Colonic mucosa (tissue), 4 donors: ENCODE results near the gene SBK2. TPM values are rescaled to one million over a fixed set of nuclear protein-coding genes. Genes with fewer than 3 reads are reported as not detected.
"Not testable (repeated sequence)": the region's sequence is repeated elsewhere in the genome, so short reads cannot be mapped to it uniquely, and the experiment has no call there.

Experiments
- DNase-seq: peaks from one replicate; pipeline ENCODE4 v3.0.0-alpha.2; 2020
- H3K27ac ChIP-seq: fragments of 200-600 bp; one replicate; pipeline ENCODE4 v1.8.0; 2021
- H3K27me3 ChIP-seq: fragments of 200-600 bp; one replicate; pipeline ENCODE4 v1.8.0; 2021
- H3K36me3 ChIP-seq: fragments of 200-600 bp; one replicate; pipeline ENCODE4 v1.8.0; 2021
- H3K4me1 ChIP-seq: fragments of 200-600 bp; one replicate; pipeline ENCODE4 v1.8.0; 2021; ENCODE audit warnings: mild to moderate bottlenecking
- H3K4me3 ChIP-seq: fragments of 200-600 bp; one replicate; pipeline ENCODE4 v1.8.0; 2021
- H3K9ac ChIP-seq, 2 donors: one replicate each; pipeline ENCODE4 v1.7.0; 2013; ENCODE audit warnings: control low read depth in 2 of 2, low read depth in 2 of 2, low read length in 2 of 2
- H3K9me3 ChIP-seq: fragments of 200-600 bp; one replicate; pipeline ENCODE4 v1.8.0; 2021
- intact Hi-C: fragments of 100-400 bp; cut with DNase I; formaldehyde crosslinking; loops from one replicate; pipeline ENCODE4 v1.14.1; 2022
- total RNA-seq, 2 donors: library from RNA; stranded (reverse); fragmentation: NEBNext Ultra II Directional in 1 of 2; extraction: Animal tissue kit (Norgen Biotek cat#: 25700) in 1 of 2; gene quantifications; one replicate each; pipeline ENCODE4 v1.2.1, GENCODE V29; 2021
- TF ChIP-seq, protein P1 (sequence below): fragments of 200-600 bp; IDR thresholded peaks from one replicate; pipeline ENCODE4 v1.8.0; 2022; ENCODE audit warnings: antibody characterized with exemption, mild to moderate bottlenecking
- donor health status: healthy.
- donor health status: DM: no; HTN: no; CAD: no.
- donor health status: DM: no; HTN: no; CAD: no.

Gene SBK2
- total RNA-seq, 2 donors from 2014 or later, result not detected

DNA sequence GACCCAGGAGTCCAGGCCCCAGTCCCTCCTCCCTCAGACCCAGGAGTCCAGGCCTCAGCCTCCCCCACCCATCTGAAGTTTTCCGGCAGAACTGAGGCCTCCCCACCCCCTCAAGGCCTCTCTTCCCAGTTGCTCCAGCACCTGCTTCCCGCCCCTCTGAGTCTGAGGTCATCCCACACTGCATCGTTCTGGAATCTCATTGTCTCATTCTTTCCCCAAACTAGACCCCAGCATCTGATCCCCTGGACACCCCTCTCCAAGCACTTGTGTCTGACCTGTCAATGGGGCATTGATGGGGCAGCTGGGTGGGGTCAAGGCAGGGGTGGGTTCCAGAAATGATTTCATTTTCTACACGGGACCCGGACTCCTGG is 793 bp upstream of the SBK2 start:
- Histone ChIP-seq H3K9me3 (no peaks in the 10 kb centered on the region), H3K4me1 (no peaks in the 10 kb centered on the region), H3K27me3 (no peaks in the 10 kb centered on the region), H3K36me3 (no peaks in the 10 kb centered on the region), H3K9ac (no peak overlapping the region), H3K27ac (no peak overlapping the region), H3K4me3 (no peak overlapping the region)
- intact Hi-C loops, result no loop called here
- TF ChIP-seq, protein P1, sequence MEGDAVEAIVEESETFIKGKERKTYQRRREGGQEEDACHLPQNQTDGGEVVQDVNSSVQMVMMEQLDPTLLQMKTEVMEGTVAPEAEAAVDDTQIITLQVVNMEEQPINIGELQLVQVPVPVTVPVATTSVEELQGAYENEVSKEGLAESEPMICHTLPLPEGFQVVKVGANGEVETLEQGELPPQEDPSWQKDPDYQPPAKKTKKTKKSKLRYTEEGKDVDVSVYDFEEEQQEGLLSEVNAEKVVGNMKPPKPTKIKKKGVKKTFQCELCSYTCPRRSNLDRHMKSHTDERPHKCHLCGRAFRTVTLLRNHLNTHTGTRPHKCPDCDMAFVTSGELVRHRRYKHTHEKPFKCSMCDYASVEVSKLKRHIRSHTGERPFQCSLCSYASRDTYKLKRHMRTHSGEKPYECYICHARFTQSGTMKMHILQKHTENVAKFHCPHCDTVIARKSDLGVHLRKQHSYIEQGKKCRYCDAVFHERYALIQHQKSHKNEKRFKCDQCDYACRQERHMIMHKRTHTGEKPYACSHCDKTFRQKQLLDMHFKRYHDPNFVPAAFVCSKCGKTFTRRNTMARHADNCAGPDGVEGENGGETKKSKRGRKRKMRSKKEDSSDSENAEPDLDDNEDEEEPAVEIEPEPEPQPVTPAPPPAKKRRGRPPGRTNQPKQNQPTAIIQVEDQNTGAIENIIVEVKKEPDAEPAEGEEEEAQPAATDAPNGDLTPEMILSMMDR, result no peak
- DNase-seq, result no peak

GRCh38 chr19:55536366-55536765 is 567 bp downstream of the SBK2 start:
- no peaks in the 10 kb centered on the region for H3K36me3 ChIP-seq
- H3K9me3 ChIP-seq, result no peaks in the 10 kb centered on the region
- no peaks in the 10 kb centered on the region for H3K27me3 ChIP-seq
- intact Hi-C loops, result no loop called here
- TF ChIP-seq, protein P1, result no peak
- DNase-seq, result no peak
- no peak overlapping the region for H3K9ac ChIP-seq
- no peak overlapping the region for H3K4me3 ChIP-seq
- H3K27ac ChIP-seq, result no peak overlapping the region
- H3K4me1 ChIP-seq, result no peaks in the 10 kb centered on the region

- intact Hi-C loops, result no loop called here
Measured at GRCh38 chr19:55535965-55536350, 975 bp downstream of the SBK2 start.

DNA sequence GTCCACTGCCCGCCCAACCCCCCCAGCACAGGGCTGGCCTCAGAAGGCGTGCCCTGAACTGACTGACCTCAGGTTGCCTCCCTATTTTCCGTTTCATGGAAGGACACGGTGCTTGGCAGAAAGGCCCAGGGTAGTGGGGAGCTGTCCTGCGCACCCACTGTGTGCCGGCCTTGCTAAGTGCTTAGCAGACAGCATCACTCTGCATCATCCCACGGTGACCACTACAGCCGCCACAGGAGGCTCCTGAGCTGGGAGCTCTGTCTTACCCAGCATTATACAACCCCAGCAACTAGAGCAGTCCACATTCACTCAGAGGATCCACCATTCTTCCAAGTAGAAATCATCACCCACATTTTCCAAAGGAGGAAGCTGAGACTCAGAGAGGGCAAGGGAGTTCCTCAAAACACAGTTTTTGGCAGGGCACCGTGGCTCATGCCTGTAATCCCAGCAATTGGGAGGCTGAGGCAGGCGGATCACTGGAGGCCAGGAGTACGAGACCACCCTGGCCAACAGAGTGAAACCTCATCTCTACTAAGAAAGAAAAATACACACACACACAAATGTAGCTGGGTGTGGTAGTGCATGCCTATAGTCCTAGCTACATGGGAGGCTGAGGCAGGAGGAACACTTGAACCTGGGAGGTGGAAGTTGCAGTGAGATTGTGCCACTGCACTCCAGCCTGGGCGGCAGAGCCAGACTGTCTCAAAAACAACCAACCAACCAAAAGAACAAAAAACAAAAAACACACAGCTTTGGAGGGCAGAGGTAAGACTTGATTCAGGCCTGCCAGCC is 1.6 kb downstream of the SBK2 start:
- no peak overlapping the region for H3K27ac ChIP-seq
- TF ChIP-seq, protein P1, result no peak
- intact Hi-C loops, result no loop called here

More at GRCh38 chr19:55535965-55536350, 975 bp downstream of the SBK2 start:
- H3K9ac ChIP-seq, result no peak overlapping the region
- no peak for DNase-seq
- H3K36me3 ChIP-seq, result no peaks in the 10 kb centered on the region
- no peaks in the 10 kb centered on the region for H3K27me3 ChIP-seq
- no peaks in the 10 kb centered on the region for H3K4me1 ChIP-seq
- no peaks in the 10 kb centered on the region for H3K9me3 ChIP-seq
- H3K27ac ChIP-seq, result no peak overlapping the region
- TF ChIP-seq, protein P1, result no peak
- no peak overlapping the region for H3K4me3 ChIP-seq

DNA sequence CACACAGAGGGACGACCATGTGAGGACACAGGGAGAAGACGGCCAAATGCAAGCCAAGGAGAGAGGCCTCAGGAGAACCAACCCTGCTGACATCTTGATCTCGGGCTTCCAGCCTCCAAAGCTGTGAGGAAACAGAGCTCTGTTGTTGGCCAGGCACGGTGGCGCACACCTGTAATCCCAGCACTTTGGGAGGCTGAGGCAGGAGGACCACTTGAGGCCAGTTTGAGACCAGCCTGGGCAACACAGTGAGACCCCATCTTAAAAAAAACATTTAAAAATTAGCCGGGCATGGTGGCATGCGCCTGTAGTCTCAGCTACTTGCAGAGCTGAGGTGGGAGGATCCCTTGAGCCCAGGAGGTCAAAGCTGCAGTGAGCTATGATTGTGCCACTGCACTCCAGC is 2.7 kb downstream of the SBK2 start:
- intact Hi-C loops, DNase-seq, H3K4me1 ChIP-seq, H3K27ac ChIP-seq, H3K36me3 ChIP-seq, H3K9ac ChIP-seq, H3K9me3 ChIP-seq, H3K27me3 ChIP-seq, H3K4me3 ChIP-seq: not testable (repeated sequence)

More for the DNA sequence above, 1.6 kb downstream of the SBK2 start:
- Histone ChIP-seq H3K4me1 (no peaks in the 10 kb centered on the region), H3K36me3 (no peaks in the 10 kb centered on the region), H3K9me3 (no peaks in the 10 kb centered on the region), H3K9ac (no peak overlapping the region), H3K4me3 (no peak overlapping the region), H3K27me3 (no peaks in the 10 kb centered on the region)
- DNase-seq, result no peak

DNA sequence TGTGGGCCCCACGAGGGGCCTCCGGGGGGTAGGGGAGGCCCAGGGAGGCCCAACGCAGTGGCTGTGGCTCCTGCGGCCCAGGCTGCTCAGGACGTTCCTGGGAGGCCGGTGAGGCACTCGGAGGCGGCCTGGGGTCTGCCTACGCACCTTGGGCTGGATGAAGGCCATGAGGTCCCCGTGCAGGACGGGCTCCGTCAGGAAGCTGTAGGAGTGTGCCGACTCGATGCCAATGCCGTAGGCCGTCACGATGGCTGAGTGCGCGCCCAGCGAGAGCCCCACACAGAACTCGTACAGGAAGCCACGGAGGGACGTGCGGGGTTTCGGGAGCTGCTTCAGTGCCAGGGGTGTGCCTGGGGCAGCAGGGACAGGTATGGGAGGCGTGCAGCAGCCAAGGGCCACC is 5.9 kb downstream of the SBK2 start:
- DNase-seq, result no peak
- intact Hi-C loops, result no loop called here
- Histone ChIP-seq H3K4me1 (peaks cover 4% of the 10 kb centered on the region), H3K9me3 (no peaks in the 10 kb centered on the region), H3K36me3 (no peaks in the 10 kb centered on the region), H3K4me3 (no peak overlapping the region), H3K27ac (no peak overlapping the region), H3K9ac (no peak overlapping the region), H3K27me3 (no peaks in the 10 kb centered on the region)
- TF ChIP-seq, protein P1, result no peak
